Ishikawa (cell line): ENCODE measurements around the gene GNG7.

Source experiments
- CEBPB ChIP-seq: IDR thresholded peaks from 2 replicates; pipeline ENCODE4 v1.6.1; 2012
- CREB1 ChIP-seq: IDR thresholded peaks from 2 replicates; pipeline ENCODE4 v1.6.1; 2012; ENCODE audit warnings: low read depth
- EGR1 ChIP-seq: IDR thresholded peaks from 2 replicates; pipeline ENCODE4 v1.6.1; 2012
- EP300 ChIP-seq: IDR thresholded peaks from 2 replicates; pipeline ENCODE4 v1.6.1; 2012; ENCODE audit warnings: borderline replicate concordance
- FOXM1 ChIP-seq: IDR thresholded peaks from 2 replicates; pipeline ENCODE4 v1.6.1; 2012; ENCODE audit warnings: low read depth, borderline replicate concordance
- NFIC ChIP-seq: IDR thresholded peaks from 2 replicates; pipeline ENCODE4 v1.6.1; 2012
- RAD21 ChIP-seq: IDR thresholded peaks from 2 replicates; pipeline ENCODE4 v1.6.1; 2012; ENCODE audit warnings: low read depth
- TAF1 ChIP-seq: IDR thresholded peaks from 2 replicates; pipeline ENCODE4 v1.6.1; 2012; ENCODE audit warnings: low read depth, mild to moderate bottlenecking
- TCF12 ChIP-seq: IDR thresholded peaks from 2 replicates; pipeline ENCODE4 v1.6.1; 2012; ENCODE audit warnings: low read depth
- TEAD4 ChIP-seq: IDR thresholded peaks from 2 replicates; pipeline ENCODE4 v1.6.1; 2012
- YY1 ChIP-seq: IDR thresholded peaks from 2 replicates; pipeline ENCODE4 v1.6.1; 2012; ENCODE audit warnings: low read depth
- ZBTB7A ChIP-seq: IDR thresholded peaks from 2 replicates; pipeline ENCODE4 v1.6.1; 2012; ENCODE audit warnings: low read depth
- TF ChIP-seq, protein P1 (sequence below): IDR thresholded peaks from 2 replicates; pipeline ENCODE4 v1.6.1; 2012
- TF ChIP-seq, protein P2 (sequence below): IDR thresholded peaks from 2 replicates; pipeline ENCODE4 v1.6.1; 2012; ENCODE audit warnings: low read depth, mild to moderate bottlenecking
- TF ChIP-seq, protein P3 (sequence below): IDR thresholded peaks from 2 replicates; pipeline ENCODE4 v1.6.1; 2012

The GNG7 gene

DNA sequence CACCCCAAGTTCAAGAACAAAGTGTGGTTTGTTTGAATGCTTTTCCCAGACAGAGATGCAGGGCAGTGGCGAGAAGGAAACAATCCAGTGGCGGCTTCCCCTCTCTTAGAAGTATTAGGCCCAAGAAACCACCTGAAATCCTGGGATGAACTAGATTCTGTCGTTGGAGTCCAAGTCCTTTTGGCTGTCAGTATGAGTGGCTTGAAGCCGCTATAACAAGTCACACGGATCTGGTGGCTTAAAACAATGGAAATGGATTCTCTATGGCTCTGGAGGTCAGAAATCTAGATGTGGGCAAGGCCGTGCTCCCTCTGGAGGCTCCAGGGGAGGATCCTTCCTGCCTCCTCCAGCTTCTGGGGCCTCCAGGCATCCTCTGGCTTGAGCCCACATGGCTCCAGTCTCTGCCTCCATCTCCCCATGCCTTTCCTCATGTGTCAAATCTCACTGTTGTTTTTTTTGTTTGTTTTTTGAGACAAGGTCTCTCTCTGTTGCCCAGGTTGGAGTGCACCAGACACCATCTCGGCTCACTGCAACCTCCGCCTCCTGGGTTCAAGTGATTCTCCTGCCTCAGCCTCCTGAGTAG is 97.7 kb downstream of the GNG7 start:
- TF ChIP-seq TEAD4 (no peak), ZBTB7A (no peak), EP300 (no peak), RAD21 (no peak), YY1 (no peak), EGR1 (no peak), CEBPB (no peak), TCF12 (no peak), FOXM1 (no peak), CREB1 (no peak), TAF1 (no peak)
- TF ChIP-seq, protein P1, sequence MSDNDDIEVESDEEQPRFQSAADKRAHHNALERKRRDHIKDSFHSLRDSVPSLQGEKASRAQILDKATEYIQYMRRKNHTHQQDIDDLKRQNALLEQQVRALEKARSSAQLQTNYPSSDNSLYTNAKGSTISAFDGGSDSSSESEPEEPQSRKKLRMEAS = no peak
- TF ChIP-seq, protein P2, sequence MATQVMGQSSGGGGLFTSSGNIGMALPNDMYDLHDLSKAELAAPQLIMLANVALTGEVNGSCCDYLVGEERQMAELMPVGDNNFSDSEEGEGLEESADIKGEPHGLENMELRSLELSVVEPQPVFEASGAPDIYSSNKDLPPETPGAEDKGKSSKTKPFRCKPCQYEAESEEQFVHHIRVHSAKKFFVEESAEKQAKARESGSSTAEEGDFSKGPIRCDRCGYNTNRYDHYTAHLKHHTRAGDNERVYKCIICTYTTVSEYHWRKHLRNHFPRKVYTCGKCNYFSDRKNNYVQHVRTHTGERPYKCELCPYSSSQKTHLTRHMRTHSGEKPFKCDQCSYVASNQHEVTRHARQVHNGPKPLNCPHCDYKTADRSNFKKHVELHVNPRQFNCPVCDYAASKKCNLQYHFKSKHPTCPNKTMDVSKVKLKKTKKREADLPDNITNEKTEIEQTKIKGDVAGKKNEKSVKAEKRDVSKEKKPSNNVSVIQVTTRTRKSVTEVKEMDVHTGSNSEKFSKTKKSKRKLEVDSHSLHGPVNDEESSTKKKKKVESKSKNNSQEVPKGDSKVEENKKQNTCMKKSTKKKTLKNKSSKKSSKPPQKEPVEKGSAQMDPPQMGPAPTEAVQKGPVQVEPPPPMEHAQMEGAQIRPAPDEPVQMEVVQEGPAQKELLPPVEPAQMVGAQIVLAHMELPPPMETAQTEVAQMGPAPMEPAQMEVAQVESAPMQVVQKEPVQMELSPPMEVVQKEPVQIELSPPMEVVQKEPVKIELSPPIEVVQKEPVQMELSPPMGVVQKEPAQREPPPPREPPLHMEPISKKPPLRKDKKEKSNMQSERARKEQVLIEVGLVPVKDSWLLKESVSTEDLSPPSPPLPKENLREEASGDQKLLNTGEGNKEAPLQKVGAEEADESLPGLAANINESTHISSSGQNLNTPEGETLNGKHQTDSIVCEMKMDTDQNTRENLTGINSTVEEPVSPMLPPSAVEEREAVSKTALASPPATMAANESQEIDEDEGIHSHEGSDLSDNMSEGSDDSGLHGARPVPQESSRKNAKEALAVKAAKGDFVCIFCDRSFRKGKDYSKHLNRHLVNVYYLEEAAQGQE = no peak
- TF ChIP-seq, protein P3, sequence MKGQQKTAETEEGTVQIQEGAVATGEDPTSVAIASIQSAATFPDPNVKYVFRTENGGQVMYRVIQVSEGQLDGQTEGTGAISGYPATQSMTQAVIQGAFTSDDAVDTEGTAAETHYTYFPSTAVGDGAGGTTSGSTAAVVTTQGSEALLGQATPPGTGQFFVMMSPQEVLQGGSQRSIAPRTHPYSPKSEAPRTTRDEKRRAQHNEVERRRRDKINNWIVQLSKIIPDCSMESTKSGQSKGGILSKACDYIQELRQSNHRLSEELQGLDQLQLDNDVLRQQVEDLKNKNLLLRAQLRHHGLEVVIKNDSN = no peak

DNA sequence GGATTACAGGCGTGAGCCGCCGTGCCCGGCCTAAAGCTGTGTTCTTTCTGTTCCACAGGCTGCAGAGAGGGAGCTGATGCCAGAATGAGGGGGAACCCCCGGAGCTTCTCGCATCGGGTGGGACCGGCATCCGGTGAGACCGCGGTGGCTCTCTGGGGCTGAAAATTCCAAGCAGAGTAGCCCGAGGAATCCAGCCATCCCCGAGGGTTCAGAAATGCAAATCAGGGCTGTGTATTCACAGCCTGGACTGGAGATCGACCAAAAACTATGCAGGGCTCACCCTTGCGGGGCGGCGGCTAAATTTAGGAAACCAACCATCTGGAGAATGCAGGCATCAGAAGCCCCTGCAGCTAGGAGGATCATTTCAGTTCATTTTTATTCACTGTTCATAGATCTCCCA is 99.2 kb downstream of the GNG7 start:
- TF ChIP-seq, protein P2 = no peak
- TF ChIP-seq NFIC (no peak), RAD21 (no peak), TAF1 (no peak), EP300 (no peak), ZBTB7A (no peak), CREB1 (no peak), FOXM1 (no peak), TEAD4 (no peak), EGR1 (no peak), TCF12 (no peak), YY1 (no peak), CEBPB (no peak)
- TF ChIP-seq, protein P1 = no peak
- TF ChIP-seq, protein P3 = no peak

DNA sequence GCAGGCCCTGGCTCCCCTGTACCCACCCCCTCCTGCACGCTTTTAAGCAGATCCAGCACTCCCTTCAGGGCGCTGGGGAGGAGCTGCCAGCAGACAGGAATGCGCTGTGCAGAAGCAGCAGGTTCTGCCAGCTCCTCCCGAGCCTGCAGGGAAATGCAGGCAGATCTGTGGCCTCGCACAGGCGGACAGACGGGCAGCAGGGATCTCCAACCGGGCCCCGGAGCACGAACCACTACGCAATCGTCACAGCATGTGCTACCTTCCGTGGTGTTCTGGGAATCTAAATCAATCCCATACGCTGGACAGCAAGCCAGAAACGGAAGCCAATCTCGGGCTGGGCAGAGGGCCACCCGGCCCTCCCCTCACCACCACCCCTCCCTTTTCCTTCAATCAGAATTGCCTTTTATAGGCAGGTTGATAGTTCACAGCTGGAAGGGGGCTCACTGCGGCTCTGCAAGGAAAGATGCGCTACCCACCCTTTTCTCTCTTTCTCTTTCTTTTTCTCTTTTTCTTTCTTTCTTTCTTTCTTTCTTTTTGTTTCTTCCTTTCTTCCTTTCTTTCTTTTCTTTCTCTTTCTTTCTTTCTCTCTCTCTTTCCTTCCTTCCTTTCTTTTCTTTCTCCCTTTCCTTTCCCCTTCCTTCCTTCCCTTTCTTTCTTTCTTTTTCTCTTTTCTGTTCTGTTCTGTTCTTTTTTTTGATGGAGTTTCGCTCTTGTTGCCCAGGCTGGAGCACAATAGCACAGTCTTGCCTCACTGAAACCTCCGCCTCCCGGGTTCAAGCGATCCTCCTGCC is 99.9 kb downstream of the GNG7 start:
- peak; percentile 27; the same call in 1 of the 2 replicates for TF ChIP-seq TEAD4
- no peak for TF ChIP-seq RAD21
- no peak for TF ChIP-seq ZBTB7A
- TF ChIP-seq, protein P2 = 0 out of 2 replicates have a peak, but pooled peaks have one; percentile 26
- no peak for TF ChIP-seq YY1
- no peak for TF ChIP-seq TAF1
- TF ChIP-seq EP300 = no peak
- TF ChIP-seq, protein P1 = peak; percentile 90
- peak; percentile 59 for TF ChIP-seq TCF12
- no peak for TF ChIP-seq FOXM1
- TF ChIP-seq CEBPB = no peak
- TF ChIP-seq EGR1 = no peak
- TF ChIP-seq CREB1 = no peak
- TF ChIP-seq NFIC = no peak
- TF ChIP-seq, protein P3 = no peak
